Panc1 (cell line): ENCODE data around the gene NT5C1A. TPM values are rescaled to one million over a fixed set of nuclear protein-coding genes. Genes with fewer than 3 reads are reported as not detected.

Source experiments
- ATAC-seq: fragments of 200-7000 bp; cut with Tn5 transposase; 2 replicates; pipeline ENCODE4 v1.9.1; 2020; ENCODE audit warnings: mild to moderate bottlenecking, moderate library complexity
- BruUV-seq: library from RNA; stranded (reverse); fragments of 400-500 nt; replicated peaks from 2 replicates; lab custom pipeline; 2021; lab: Mats Ljungman, UMichigan
- CTCF ChIA-PET: fragments of 300-600 bp; sonication (Branson Sonifier 250); formaldehyde crosslinking; loops from one replicate; lab custom pipeline; 2022; ENCODE audit warnings: antibody characterized with exemption; lab: Charles Lee
- POLR2A ChIA-PET: fragments of 300-600 bp; sonication (Branson Sonifier 250); formaldehyde crosslinking; loops from one replicate; lab custom pipeline; 2022; ENCODE audit warnings: antibody characterized with exemption; lab: Charles Lee
- DNase-seq: peaks from one replicate; pipeline ENCODE4 v3.0.0-alpha.2; 2010; ENCODE audit warnings: low read depth, low spot score
- H3K27ac ChIP-seq: 2 replicates; pipeline ENCODE4 v1.5.1; 2011; ENCODE audit warnings: mild to moderate bottlenecking, low read length, inconsistent platforms
- H3K27me3 ChIP-seq: fragments of 200-500 bp; sonication (Bioruptor generic); 2 replicates; pipeline ENCODE4 v1.6.0; 2014; ENCODE audit warnings: low read length, inconsistent platforms; ENCODE audit not compliant: control insufficient read depth, insufficient read depth
- H3K36me3 ChIP-seq: fragments of 200-500 bp; sonication (Bioruptor generic); 2 replicates; pipeline ENCODE4 v1.5.1; 2014; ENCODE audit warnings: inconsistent platforms, mild to moderate bottlenecking, low read length, moderate library complexity; ENCODE audit not compliant: control insufficient read depth, insufficient read depth
- H3K4me1 ChIP-seq: 2 replicates; pipeline ENCODE4 v1.5.1; 2011; ENCODE audit warnings: inconsistent platforms, mild to moderate bottlenecking, low read length, moderate library complexity; ENCODE audit not compliant: control insufficient read depth, insufficient read depth
- H3K4me3 ChIP-seq, 2 experiments: 2 replicates each; pipeline ENCODE4 v1.5.1; 2011 to 2012; ENCODE audit warnings: low read depth in 2 of 2, low read length in 2 of 2, mild to moderate bottlenecking in 2 of 2, inconsistent platforms in 1 of 2, moderate library complexity in 1 of 2
- H3K9me3 ChIP-seq: fragments of 200-500 bp; sonication (Bioruptor generic); 2 replicates; pipeline ENCODE4 v1.5.1; 2014; ENCODE audit warnings: low read depth, mild to moderate bottlenecking, inconsistent platforms, low read length, moderate library complexity; ENCODE audit not compliant: control insufficient read depth, insufficient read depth
- CTCF ChIP-seq: fragments of 450-650 bp; IDR thresholded peaks from 2 replicates; pipeline ENCODE4 v1.5.1; 2017; ENCODE audit warnings: mild to moderate bottlenecking
- POLR2AphosphoS5 ChIP-seq: IDR thresholded peaks from 2 replicates; pipeline ENCODE4 v1.6.1; 2012; ENCODE audit warnings: mild to moderate bottlenecking, low read depth, low read length, moderate library complexity
- REST ChIP-seq, 2 experiments: IDR thresholded peaks; 2 replicates each; pipeline ENCODE4 v1.6.1; 2011 to 2012; ENCODE audit warnings: low read depth in 2 of 2, control low read depth in 1 of 2, low read length in 1 of 2, mild to moderate bottlenecking in 1 of 2, moderate library complexity in 1 of 2; ENCODE audit not compliant: insufficient read depth in 1 of 2
- SIN3A ChIP-seq: IDR thresholded peaks from 2 replicates; pipeline ENCODE4 v1.6.1; 2012; ENCODE audit warnings: low read depth, mild to moderate bottlenecking, low read length, moderate library complexity, borderline replicate concordance; ENCODE audit not compliant: insufficient read depth
- TCF7L2 ChIP-seq: IDR thresholded peaks from 2 replicates; pipeline ENCODE4 v1.6.1; 2011; ENCODE audit warnings: mild to moderate bottlenecking, low read depth, low read length, inconsistent platforms
- in situ Hi-C: cut with HindIII; loops from 2 replicates; pipeline ENCODE4 v1.10.0; 2016; ENCODE audit warnings: low sequenced_read_pairs, low pct_unique_long_range_greater_than_20kb
- intact Hi-C: fragments of 100-400 bp; cut with micrococcal nuclease; formaldehyde crosslinking; loops from one replicate; pipeline ENCODE4 v1.10.0; 2022; ENCODE audit not compliant: unreplicated experiment
- total RNA-seq: library from RNA; stranded (reverse); gene quantifications from one replicate; pipeline ENCODE4 v1.2.1, GENCODE V29; 2021; ENCODE audit not compliant: unreplicated experiment

The NT5C1A gene
- total RNA-seq, 1 experiment from 2014 or later = not detected

GRCh38 chr1:39698568-39698967 is 26.7 kb upstream of the NT5C1A start:
- no peak for ATAC-seq
- H3K27me3 ChIP-seq = peaks cover 12% of the 10 kb centered on the region

GRCh38 chr1:39696448-39696847 is 24.5 kb upstream of the NT5C1A start:
- CTCF ChIA-PET = interaction anchor here (0.7 kb wide), 1 partner anchor 24 kb away, joined by 3 read pairs; no protein-coding TSS in a partner anchor
- DNase-seq = no peak

More at GRCh38 chr1:39698568-39698967, 26.7 kb upstream of the NT5C1A start:
- ChIA-PET CTCF (interaction anchor here (0.8 kb wide), 1 partner anchor 22 kb away, joined by 3 read pairs; no protein-coding TSS in a partner anchor), POLR2A (no interaction called here)
- Histone ChIP-seq H3K4me1 (no peaks in the 10 kb centered on the region), H3K27ac (no peak overlapping the region), H3K9me3 (no peaks in the 10 kb centered on the region), H3K36me3 (no peaks in the 10 kb centered on the region), H3K4me3 (no peak overlapping the region)
- TF ChIP-seq REST (IDR thresholded peaks at IDR 0.05; ENCODE audit: insufficient read depth in 1 of 2, low read depth in 2 of 2, low read length in 1 of 2) = no peak
- no peak for TF ChIP-seq TCF7L2
- no peak for TF ChIP-seq SIN3A
- no peak for TF ChIP-seq POLR2AphosphoS5
- TF ChIP-seq CTCF = no peak
- no peak for DNase-seq
- BruUV-seq = no TSS peak
- in situ Hi-C loops = no loop called here
- intact Hi-C loops = no loop called here

More at GRCh38 chr1:39696448-39696847, 24.5 kb upstream of the NT5C1A start:
- intact Hi-C loops = no loop called here
- no peaks in the 10 kb centered on the region for H3K4me1 ChIP-seq
- no peaks in the 10 kb centered on the region for H3K9me3 ChIP-seq
- ATAC-seq = no peak
- TF ChIP-seq TCF7L2 (no peak), POLR2AphosphoS5 (no peak), CTCF (no peak), SIN3A (no peak), REST (IDR thresholded peaks at IDR 0.05; ENCODE audit: insufficient read depth in 1 of 2, low read depth in 2 of 2, low read length in 1 of 2) (no peak)
- in situ Hi-C loops = no loop called here
- no peak overlapping the region for H3K4me3 ChIP-seq
- no TSS peak for BruUV-seq
- no peaks in the 10 kb centered on the region for H3K36me3 ChIP-seq
- peaks cover 18% of the 10 kb centered on the region for H3K27me3 ChIP-seq
- POLR2A ChIA-PET = no interaction called here
- H3K27ac ChIP-seq = no peak overlapping the region
